Activated T-cell treated with anti-CD3 and anti-CD28 coated beads, Interleukin-2, amount 50 U/mL, for 24 hours (primary cell): ENCODE results near the gene STAG1.
"Not testable (repeated sequence)": the region's sequence is repeated elsewhere in the genome, so short reads cannot be mapped to it uniquely, and the experiment has no call there.

ENCODE experiments used
- DNase-seq: peaks from one replicate; pipeline ENCODE4 v3.0.0-alpha.2; 2020
- H3K27ac Mint-ChIP-seq: 2 replicates; pipeline ENCODE4 v1.8.0; 2020; ENCODE audit warnings: mild to moderate bottlenecking, mixed read lengths
- H3K27me3 Mint-ChIP-seq: 2 replicates; pipeline ENCODE4 v1.8.0; 2020; ENCODE audit warnings: mixed read lengths
- H3K36me3 Mint-ChIP-seq: 2 replicates; pipeline ENCODE4 v1.8.0; 2020; ENCODE audit warnings: low read depth, mixed read lengths
- H3K4me1 Mint-ChIP-seq: 2 replicates; pipeline ENCODE4 v1.8.0; 2020; ENCODE audit warnings: low read depth, mixed read lengths
- H3K4me3 Mint-ChIP-seq: 2 replicates; pipeline ENCODE4 v1.8.0; 2020; ENCODE audit warnings: mild to moderate bottlenecking, moderate library complexity, mixed read lengths
- H3K9me3 Mint-ChIP-seq: 2 replicates; pipeline ENCODE4 v1.8.0; 2020; ENCODE audit warnings: mixed read lengths

STAG1 gene

GRCh38 chr3:136476280-136476679 is 275.9 kb downstream of the STAG1 start:
- Mint-ChIP-seq H3K27ac (no peak overlapping the region), H3K4me3 (no peak overlapping the region), H3K9me3 (no peaks in the 10 kb centered on the region), H3K4me1 (no peaks in the 10 kb centered on the region), H3K36me3 (peaks cover 65% of the 10 kb centered on the region), H3K27me3 (no peaks in the 10 kb centered on the region)
- DNase-seq, result no peak

DNA sequence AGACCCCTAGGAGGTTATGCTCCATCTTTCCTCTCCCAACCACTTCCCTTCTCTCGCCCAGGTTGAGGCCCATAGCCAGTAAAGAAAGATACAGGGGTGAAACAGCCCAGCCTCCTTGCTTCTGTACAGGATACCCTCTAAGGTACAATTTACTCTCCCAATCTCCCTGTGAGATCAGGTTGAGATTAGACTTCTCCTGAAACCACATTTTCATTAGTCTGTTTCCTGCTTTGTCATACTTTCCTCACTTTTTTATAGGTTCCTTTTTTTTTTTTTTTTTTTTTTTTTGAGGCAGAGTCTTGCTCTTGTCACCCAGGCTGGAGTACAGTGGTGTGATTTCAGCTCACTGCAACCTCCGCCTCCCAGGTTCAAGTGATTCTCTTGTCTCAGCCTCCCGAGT is 277.3 kb downstream of the STAG1 start:
- not testable (repeated sequence) for H3K27me3 Mint-ChIP-seq, H3K9me3 Mint-ChIP-seq, DNase-seq, H3K4me1 Mint-ChIP-seq, H3K4me3 Mint-ChIP-seq
- Mint-ChIP-seq H3K36me3 (peaks cover 79% of the 10 kb centered on the region), H3K27ac (peak overlapping the region; percentile 38)

DNA sequence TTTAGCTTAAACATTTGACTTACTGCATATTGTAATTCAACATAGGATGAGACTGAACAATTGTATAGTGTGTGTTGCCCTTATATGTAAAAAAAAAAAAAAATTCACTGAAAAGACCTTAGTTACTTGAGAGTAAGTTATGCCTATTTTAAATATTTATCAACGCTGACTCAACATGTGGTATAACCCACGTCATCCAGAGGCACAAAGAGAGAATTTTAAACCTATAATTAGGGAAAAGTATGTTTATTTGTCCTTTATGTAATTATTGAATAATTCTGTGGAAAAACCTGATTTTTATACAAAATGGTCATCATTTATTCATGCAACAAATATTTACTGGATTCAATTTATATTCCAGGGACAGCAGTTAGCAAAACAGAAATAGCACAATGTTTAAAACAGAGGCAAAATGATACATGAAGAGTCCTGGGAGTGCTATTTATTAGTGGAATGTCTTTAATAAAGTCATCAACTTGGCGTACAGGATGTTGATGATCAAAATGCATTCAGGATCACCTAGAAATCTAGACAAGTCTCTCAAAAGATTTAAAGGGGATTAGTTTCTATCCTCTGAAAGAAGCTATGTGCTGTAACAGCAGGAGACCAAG is 278.4 kb downstream of the STAG1 start:
- DNase-seq, result no peak

DNA sequence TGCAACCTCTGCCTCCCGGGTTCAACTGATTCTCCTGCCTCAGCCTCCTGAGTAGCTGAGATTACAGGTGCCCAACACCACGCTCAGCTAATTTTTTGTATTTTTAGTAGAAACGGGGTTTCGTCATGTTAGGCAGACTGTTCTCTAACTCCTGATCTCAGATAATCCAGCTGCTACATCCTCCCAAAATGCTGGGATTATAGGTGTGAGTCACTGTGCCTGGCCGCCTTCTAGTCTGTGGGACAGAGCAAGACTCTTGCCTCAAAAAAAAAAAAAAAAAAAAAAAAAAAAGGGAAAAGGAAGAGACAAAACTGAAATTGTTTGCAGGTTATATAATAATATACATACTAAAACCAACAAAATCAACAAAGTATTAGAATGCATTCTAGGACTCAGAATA is 286.9 kb downstream of the STAG1 start:
- Mint-ChIP-seq H3K36me3 (peaks cover 88% of the 10 kb centered on the region), H3K4me3 (no peak overlapping the region), H3K27ac (no peak overlapping the region), H3K27me3 (no peaks in the 10 kb centered on the region), H3K9me3 (peaks cover 25% of the 10 kb centered on the region), H3K4me1 (peaks cover 1% of the 10 kb centered on the region)
- DNase-seq, result no peak

More for the DNA sequence above, 278.4 kb downstream of the STAG1 start:
- Mint-ChIP-seq H3K27ac (no peak overlapping the region), H3K4me1 (no peaks in the 10 kb centered on the region), H3K9me3 (no peaks in the 10 kb centered on the region), H3K27me3 (no peaks in the 10 kb centered on the region), H3K4me3 (no peak overlapping the region), H3K36me3 (peaks cover 88% of the 10 kb centered on the region)

DNA sequence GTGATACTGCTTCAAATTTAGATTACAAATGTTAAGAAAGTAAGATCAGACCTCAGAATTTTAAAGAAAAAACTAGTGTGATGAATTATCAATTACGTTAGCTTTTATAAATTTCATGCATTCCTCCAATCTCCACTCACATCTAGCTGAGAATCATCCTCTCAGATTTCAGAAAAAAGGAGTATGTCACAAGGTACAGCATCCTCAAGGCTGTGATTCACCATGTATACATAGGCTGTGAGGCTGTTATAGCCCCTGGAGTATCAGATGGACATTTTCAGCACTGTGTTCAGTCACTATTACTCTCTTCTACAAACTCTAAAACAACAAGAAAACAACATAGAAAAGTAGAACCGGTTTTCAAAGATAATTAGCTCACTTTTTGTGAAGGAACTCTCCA is 287.7 kb downstream of the STAG1 start:
- H3K4me1 Mint-ChIP-seq, result peaks cover 1% of the 10 kb centered on the region
- no peaks in the 10 kb centered on the region for H3K27me3 Mint-ChIP-seq
- DNase-seq, result no peak
- no peak overlapping the region for H3K27ac Mint-ChIP-seq
- H3K9me3 Mint-ChIP-seq, result peaks cover 29% of the 10 kb centered on the region
- peaks cover 88% of the 10 kb centered on the region for H3K36me3 Mint-ChIP-seq
- no peak overlapping the region for H3K4me3 Mint-ChIP-seq

DNA sequence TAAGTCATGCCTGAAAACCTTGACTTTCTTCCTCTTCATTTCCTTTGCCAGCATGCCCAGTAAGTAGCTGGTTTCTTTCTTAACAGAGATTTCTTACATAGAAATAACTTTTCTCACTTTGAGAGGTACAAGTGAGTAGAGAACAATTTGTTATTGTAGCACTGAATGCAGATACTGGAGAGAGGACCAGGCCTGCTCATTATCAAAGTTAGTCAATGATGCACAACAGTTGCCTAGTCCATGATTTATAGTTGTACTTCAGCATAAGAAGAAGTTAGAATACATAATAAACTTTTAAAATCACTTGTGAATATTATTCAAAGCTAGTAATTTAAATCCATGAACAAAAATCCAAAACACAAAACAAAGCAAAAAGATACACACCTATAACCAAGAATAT is 289.0 kb downstream of the STAG1 start:
- no peak for DNase-seq
- Mint-ChIP-seq H3K27me3 (no peaks in the 10 kb centered on the region), H3K4me1 (peaks cover 1% of the 10 kb centered on the region), H3K9me3 (peaks cover 35% of the 10 kb centered on the region), H3K36me3 (peaks cover 92% of the 10 kb centered on the region), H3K4me3 (no peak overlapping the region), H3K27ac (no peak overlapping the region)

GRCh38 chr3:136457793-136458192 is 294.4 kb downstream of the STAG1 start:
- Mint-ChIP-seq H3K9me3 (peaks cover 45% of the 10 kb centered on the region), H3K36me3 (peaks cover 86% of the 10 kb centered on the region), H3K4me3 (no peak overlapping the region), H3K4me1 (no peaks in the 10 kb centered on the region), H3K27ac (no peak overlapping the region), H3K27me3 (no peaks in the 10 kb centered on the region)
- DNase-seq, result no peak

GRCh38 chr3:136456196-136456595 is 296.0 kb downstream of the STAG1 start:
- H3K9me3 Mint-ChIP-seq, result peaks cover 33% of the 10 kb centered on the region
- no peak for DNase-seq
- H3K36me3 Mint-ChIP-seq, result peaks cover 84% of the 10 kb centered on the region
- H3K27me3 Mint-ChIP-seq, result no peaks in the 10 kb centered on the region
- no peaks in the 10 kb centered on the region for H3K4me1 Mint-ChIP-seq
- no peak overlapping the region for H3K4me3 Mint-ChIP-seq
- H3K27ac Mint-ChIP-seq, result no peak overlapping the region

- H3K9me3 Mint-ChIP-seq, result no peaks in the 10 kb centered on the region
- peaks cover 58% of the 10 kb centered on the region for H3K36me3 Mint-ChIP-seq
- DNase-seq, result no peak
- no peak overlapping the region for H3K4me3 Mint-ChIP-seq
- H3K4me1 Mint-ChIP-seq, result no peaks in the 10 kb centered on the region
- H3K27me3 Mint-ChIP-seq, result no peaks in the 10 kb centered on the region
- H3K27ac Mint-ChIP-seq, result no peak overlapping the region
Measured at GRCh38 chr3:136444581-136444980, 307.6 kb downstream of the STAG1 start.

DNA sequence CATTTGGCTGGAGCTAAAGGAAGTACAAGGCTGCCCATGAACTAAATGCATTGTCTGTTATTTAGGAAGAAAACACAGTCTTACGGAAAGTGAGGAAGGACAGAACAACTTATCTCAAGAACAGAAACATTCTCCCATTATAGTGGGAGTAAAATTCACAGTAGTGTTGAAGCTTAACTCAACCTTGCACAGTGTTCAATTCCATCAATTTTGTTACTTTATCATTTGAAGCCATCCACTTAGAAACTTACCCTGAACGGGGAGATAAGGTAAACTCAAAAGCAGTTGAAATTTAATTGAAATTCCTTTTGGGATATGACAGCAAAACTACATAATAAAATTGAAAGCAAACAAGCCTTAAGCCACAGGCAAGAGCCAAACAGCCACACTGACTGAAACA is 315.1 kb downstream of the STAG1 start:
- no peak for DNase-seq
- H3K27ac Mint-ChIP-seq, result peak overlapping the region; percentile 6
- no peaks in the 10 kb centered on the region for H3K27me3 Mint-ChIP-seq
- H3K36me3 Mint-ChIP-seq, result peaks cover 58% of the 10 kb centered on the region
- H3K9me3 Mint-ChIP-seq, result no peaks in the 10 kb centered on the region
- H3K4me3 Mint-ChIP-seq, result no peak overlapping the region
- no peaks in the 10 kb centered on the region for H3K4me1 Mint-ChIP-seq

DNA sequence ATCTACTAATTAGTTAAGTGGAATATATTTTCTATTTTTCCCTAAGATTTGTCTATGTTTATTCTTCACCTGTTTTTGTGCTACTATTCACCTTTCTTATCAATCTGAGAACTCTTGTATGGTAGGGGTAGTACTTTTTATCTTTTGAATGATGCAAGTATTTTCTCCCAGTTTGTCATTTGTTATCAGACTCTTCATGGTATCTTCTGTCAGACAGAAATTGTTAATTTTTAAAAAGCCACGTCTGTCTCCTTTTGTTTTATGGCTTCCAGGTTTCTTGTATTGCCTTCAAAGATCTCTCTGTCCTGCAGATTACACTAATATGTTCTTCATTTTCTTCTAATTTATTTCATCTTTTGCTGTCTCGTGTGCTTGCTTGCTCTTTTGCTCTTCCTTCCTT is 317.7 kb downstream of the STAG1 start:
- H3K36me3 Mint-ChIP-seq, result peaks cover 59% of the 10 kb centered on the region
- H3K9me3 Mint-ChIP-seq, result no peaks in the 10 kb centered on the region
- no peaks in the 10 kb centered on the region for H3K4me1 Mint-ChIP-seq
- no peak overlapping the region for H3K4me3 Mint-ChIP-seq
- no peaks in the 10 kb centered on the region for H3K27me3 Mint-ChIP-seq
- no peak overlapping the region for H3K27ac Mint-ChIP-seq
- no peak for DNase-seq

DNA sequence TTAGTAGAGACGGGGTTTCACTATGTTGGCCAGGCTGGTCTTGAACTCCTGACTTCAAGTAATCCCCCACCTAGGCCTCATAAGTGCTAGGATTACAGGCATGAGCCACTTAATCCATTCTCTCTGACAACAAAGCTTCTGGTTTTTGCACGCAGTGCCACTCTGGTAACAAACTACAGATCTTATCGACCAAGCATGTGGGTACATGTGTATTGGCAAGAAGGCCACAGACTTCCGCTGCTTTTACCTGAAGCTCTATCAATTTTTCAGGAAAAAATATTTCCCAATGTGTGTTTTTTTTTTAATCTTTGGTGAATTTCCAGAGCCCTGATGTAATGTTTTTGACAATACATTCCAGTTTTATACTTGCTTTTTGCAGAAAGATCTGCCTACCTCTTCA is 319.5 kb downstream of the STAG1 start:
- Mint-ChIP-seq H3K4me3 (no peak overlapping the region), H3K36me3 (peaks cover 68% of the 10 kb centered on the region), H3K27ac (no peak overlapping the region), H3K4me1 (no peaks in the 10 kb centered on the region), H3K27me3 (no peaks in the 10 kb centered on the region), H3K9me3 (no peaks in the 10 kb centered on the region)
- no peak for DNase-seq

- Mint-ChIP-seq H3K4me3 (no peak overlapping the region), H3K27me3 (no peaks in the 10 kb centered on the region), H3K36me3 (peaks cover 62% of the 10 kb centered on the region), H3K9me3 (no peaks in the 10 kb centered on the region), H3K27ac (no peak overlapping the region), H3K4me1 (no peaks in the 10 kb centered on the region)
- DNase-seq, result no peak
Measured at GRCh38 chr3:136428167-136428566, 324.0 kb downstream of the STAG1 start.

DNA sequence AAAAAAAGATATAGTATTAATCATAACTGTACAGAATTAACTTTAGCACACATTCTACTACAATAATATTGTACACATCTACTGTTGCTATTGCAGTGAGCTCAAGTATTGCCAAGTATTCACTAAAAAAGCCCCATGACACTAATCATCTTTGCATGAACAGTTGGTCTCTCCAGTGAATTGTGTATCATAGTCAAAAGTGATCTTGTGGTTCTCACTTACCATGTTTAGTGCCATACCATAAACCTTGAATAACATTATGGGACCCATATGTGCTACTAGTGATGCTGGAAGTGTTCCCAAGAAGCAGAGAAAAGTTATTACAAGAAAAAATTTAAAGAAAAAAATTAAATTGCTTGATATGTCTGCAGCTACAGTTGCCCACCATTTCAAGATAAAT is 324.9 kb downstream of the STAG1 start:
- Mint-ChIP-seq H3K4me1 (no peaks in the 10 kb centered on the region), H3K9me3 (no peaks in the 10 kb centered on the region), H3K27me3 (no peaks in the 10 kb centered on the region), H3K36me3 (peaks cover 60% of the 10 kb centered on the region), H3K4me3 (no peak overlapping the region), H3K27ac (no peak overlapping the region)
- no peak for DNase-seq

- Mint-ChIP-seq H3K4me1 (no peaks in the 10 kb centered on the region), H3K27me3 (no peaks in the 10 kb centered on the region)
Measured at GRCh38 chr3:136414476-136414875, 337.7 kb downstream of the STAG1 start.

DNA sequence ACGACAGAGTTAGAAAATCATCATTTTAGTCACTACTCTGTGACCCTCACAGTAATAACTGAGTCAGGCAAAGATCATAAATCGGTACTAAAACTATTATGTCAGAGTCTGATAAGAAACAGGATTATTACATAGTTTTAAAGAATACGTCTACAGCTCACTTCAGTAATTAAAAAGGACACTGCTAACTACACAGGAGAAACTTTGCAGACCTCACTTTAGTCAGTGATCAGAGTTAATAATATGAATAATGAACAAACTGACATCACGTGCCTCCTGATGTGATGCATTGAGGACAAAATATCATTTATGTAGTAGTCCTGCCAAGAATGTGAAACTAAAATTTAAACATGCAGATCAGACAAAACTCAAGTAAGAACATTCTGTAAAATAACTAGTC is 339.9 kb downstream of the STAG1 start:
- Mint-ChIP-seq H3K36me3 (peaks cover 67% of the 10 kb centered on the region), H3K4me1 (no peaks in the 10 kb centered on the region), H3K27ac (no peak overlapping the region), H3K9me3 (no peaks in the 10 kb centered on the region), H3K4me3 (no peak overlapping the region), H3K27me3 (no peaks in the 10 kb centered on the region)
- no peak for DNase-seq

More at GRCh38 chr3:136414476-136414875, 337.7 kb downstream of the STAG1 start:
- H3K4me3 Mint-ChIP-seq, result no peak overlapping the region
- H3K36me3 Mint-ChIP-seq, result peaks cover 74% of the 10 kb centered on the region
- DNase-seq, result no peak
- peak overlapping the region; percentile 4 for H3K27ac Mint-ChIP-seq
- no peaks in the 10 kb centered on the region for H3K9me3 Mint-ChIP-seq
